Parathyroid adenoma (tissue), 2 donors: ENCODE data around the gene CHL1.

Source experiments
- H2AFZ ChIP-seq: fragments of 300-600 bp; sonication (generic); one replicate; pipeline ENCODE4 v1.7.0; 2017; ENCODE audit warnings: antibody characterized with exemption, mild to moderate bottlenecking
- H3K27ac ChIP-seq: fragments of 300-600 bp; sonication (generic); one replicate; pipeline ENCODE4 v1.7.0; 2017
- H3K27me3 ChIP-seq: fragments of 300-600 bp; sonication (generic); one replicate; pipeline ENCODE4 v1.7.0; 2017; ENCODE audit warnings: low read length; ENCODE audit not compliant: control insufficient read depth, insufficient read depth
- H3K36me3 ChIP-seq: fragments of 300-600 bp; sonication (generic); one replicate; pipeline ENCODE4 v1.7.0; 2017; ENCODE audit warnings: low read length; ENCODE audit not compliant: control insufficient read depth, insufficient read depth
- H3K4me1 ChIP-seq: fragments of 300-600 bp; sonication (generic); one replicate; pipeline ENCODE4 v1.7.0; 2017; ENCODE audit warnings: control low read depth
- H3K4me2 ChIP-seq: fragments of 300-600 bp; sonication (generic); one replicate; pipeline ENCODE4 v1.7.0; 2017; ENCODE audit warnings: low read length
- H3K4me3 ChIP-seq: fragments of 300-600 bp; sonication (generic); one replicate; pipeline ENCODE4 v1.7.0; 2017; ENCODE audit warnings: low read depth, low read length
- H3K79me2 ChIP-seq: fragments of 300-600 bp; sonication (generic); one replicate; pipeline ENCODE4 v1.7.0; 2017; ENCODE audit warnings: control low read depth
- H3K9ac ChIP-seq: fragments of 300-600 bp; sonication (generic); one replicate; pipeline ENCODE4 v1.7.0; 2017; ENCODE audit warnings: mild to moderate bottlenecking
- H3K9me3 ChIP-seq: fragments of 300-600 bp; sonication (generic); one replicate; pipeline ENCODE4 v1.7.0; 2017; ENCODE audit warnings: low read length; ENCODE audit not compliant: control insufficient read depth
- TF ChIP-seq, protein P1 (sequence below): fragments of 300-600 bp; sonication (generic); IDR thresholded peaks from one replicate; pipeline ENCODE4 v1.7.0; 2017; ENCODE audit warnings: antibody characterized with exemption, mild to moderate bottlenecking
- donor health status: primary hyperparathyroidism.

CHL1 gene

DNA sequence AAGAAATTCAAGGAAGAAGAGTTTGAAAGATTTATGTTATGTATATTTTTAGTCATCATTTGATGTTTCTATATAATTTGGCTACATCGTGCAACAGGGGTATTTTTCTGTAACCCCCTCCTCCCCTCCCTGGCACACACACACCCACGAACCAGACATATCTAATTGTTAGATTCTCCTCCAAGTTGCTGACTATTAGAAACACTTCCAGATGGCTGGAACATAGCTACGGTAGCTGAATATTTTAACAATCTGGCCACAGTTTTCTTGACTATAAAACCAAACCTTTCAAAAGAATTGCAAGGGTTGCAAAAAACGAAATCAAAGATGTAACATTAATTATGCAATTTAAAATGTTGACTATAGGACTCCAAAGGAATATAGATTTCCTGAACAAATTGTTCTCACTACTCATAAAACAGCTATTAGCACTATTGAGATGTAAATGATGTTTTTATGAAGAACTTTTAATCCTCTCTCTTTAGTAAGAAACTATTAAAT is 154.4 kb downstream of the CHL1 start:
- TF ChIP-seq, protein P1, sequence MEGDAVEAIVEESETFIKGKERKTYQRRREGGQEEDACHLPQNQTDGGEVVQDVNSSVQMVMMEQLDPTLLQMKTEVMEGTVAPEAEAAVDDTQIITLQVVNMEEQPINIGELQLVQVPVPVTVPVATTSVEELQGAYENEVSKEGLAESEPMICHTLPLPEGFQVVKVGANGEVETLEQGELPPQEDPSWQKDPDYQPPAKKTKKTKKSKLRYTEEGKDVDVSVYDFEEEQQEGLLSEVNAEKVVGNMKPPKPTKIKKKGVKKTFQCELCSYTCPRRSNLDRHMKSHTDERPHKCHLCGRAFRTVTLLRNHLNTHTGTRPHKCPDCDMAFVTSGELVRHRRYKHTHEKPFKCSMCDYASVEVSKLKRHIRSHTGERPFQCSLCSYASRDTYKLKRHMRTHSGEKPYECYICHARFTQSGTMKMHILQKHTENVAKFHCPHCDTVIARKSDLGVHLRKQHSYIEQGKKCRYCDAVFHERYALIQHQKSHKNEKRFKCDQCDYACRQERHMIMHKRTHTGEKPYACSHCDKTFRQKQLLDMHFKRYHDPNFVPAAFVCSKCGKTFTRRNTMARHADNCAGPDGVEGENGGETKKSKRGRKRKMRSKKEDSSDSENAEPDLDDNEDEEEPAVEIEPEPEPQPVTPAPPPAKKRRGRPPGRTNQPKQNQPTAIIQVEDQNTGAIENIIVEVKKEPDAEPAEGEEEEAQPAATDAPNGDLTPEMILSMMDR: no peak
- Histone ChIP-seq H2AFZ (no peak overlapping the region), H3K27me3 (peaks cover 2% of the 10 kb centered on the region), H3K4me1 (no peaks in the 10 kb centered on the region), H3K27ac (no peak overlapping the region), H3K4me2 (no peak overlapping the region), H3K36me3 (no peaks in the 10 kb centered on the region), H3K4me3 (no peak overlapping the region), H3K9me3 (no peaks in the 10 kb centered on the region), H3K9ac (no peak overlapping the region), H3K79me2 (no peaks in the 10 kb centered on the region)

DNA sequence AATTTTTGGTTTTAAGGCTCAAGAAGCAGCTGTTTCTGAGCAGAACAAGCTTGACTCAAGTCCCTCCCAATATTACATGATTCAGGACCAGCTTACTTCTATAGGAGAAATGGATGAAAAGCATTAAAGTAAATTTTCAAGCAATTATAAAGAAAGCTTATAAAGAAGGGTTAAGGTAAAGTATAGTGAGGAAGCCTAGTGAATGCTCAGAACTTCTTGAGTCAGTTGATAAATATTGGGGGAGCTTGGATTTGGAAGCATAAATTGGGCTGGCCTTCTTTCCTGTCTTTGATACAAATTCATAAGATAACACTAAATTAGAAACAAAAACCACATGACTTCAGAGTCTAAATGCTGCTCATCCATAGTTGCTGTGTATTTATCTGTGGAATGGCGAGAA is 156.0 kb downstream of the CHL1 start:
- TF ChIP-seq, protein P1: no peak
- H3K9ac ChIP-seq: no peak overlapping the region
- H3K27ac ChIP-seq: no peak overlapping the region
- peaks cover 2% of the 10 kb centered on the region for H3K27me3 ChIP-seq
- no peak overlapping the region for H3K4me2 ChIP-seq
- no peak overlapping the region for H3K4me3 ChIP-seq
- H2AFZ ChIP-seq: no peak overlapping the region
- no peaks in the 10 kb centered on the region for H3K9me3 ChIP-seq
- no peaks in the 10 kb centered on the region for H3K4me1 ChIP-seq
- no peaks in the 10 kb centered on the region for H3K79me2 ChIP-seq
- H3K36me3 ChIP-seq: no peaks in the 10 kb centered on the region

GRCh38 chr3:353191-353739 is 156.7 kb downstream of the CHL1 start:
- no peaks in the 10 kb centered on the region for H3K79me2 ChIP-seq
- no peak overlapping the region for H3K9ac ChIP-seq
- H3K4me3 ChIP-seq: no peak overlapping the region
- H3K4me1 ChIP-seq: no peaks in the 10 kb centered on the region
- no peaks in the 10 kb centered on the region for H3K9me3 ChIP-seq
- H3K27ac ChIP-seq: no peak overlapping the region
- H3K4me2 ChIP-seq: no peak overlapping the region
- no peaks in the 10 kb centered on the region for H3K36me3 ChIP-seq
- no peak overlapping the region for H2AFZ ChIP-seq
- peaks cover 2% of the 10 kb centered on the region for H3K27me3 ChIP-seq
- TF ChIP-seq, protein P1: no peak

DNA sequence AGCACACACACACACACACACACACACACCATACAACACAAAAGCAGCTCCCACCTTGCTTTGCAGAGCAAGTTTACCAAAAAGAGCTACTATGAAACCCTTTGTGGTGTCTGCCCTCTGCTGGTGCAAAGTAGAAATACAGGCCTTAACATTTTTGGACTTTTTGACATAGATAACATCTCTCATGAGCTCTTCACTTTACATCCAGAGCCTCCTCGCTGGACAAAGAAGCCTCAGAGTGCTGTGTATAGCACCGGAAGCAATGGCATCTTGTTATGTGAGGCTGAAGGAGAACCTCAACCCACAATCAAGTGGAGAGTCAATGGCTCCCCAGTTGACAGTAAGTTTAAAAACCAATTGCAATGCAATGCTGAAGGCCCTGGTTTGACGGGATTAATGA is 157.9 kb downstream of the CHL1 start:
- no peaks in the 10 kb centered on the region for H3K79me2 ChIP-seq
- no peak overlapping the region for H3K4me3 ChIP-seq
- H3K9ac ChIP-seq: no peak overlapping the region
- no peaks in the 10 kb centered on the region for H3K27me3 ChIP-seq
- TF ChIP-seq, protein P1: peak; percentile 56
- H3K4me1 ChIP-seq: no peaks in the 10 kb centered on the region
- no peak overlapping the region for H2AFZ ChIP-seq
- H3K9me3 ChIP-seq: no peaks in the 10 kb centered on the region
- no peaks in the 10 kb centered on the region for H3K36me3 ChIP-seq
- H3K27ac ChIP-seq: no peak overlapping the region
- no peak overlapping the region for H3K4me2 ChIP-seq

- H3K4me2 ChIP-seq: no peak overlapping the region
- no peaks in the 10 kb centered on the region for H3K9me3 ChIP-seq
- H3K27me3 ChIP-seq: no peaks in the 10 kb centered on the region
- H3K4me3 ChIP-seq: no peak overlapping the region
- no peaks in the 10 kb centered on the region for H3K36me3 ChIP-seq
- no peak overlapping the region for H2AFZ ChIP-seq
- no peaks in the 10 kb centered on the region for H3K4me1 ChIP-seq
- H3K9ac ChIP-seq: no peak overlapping the region
- no peaks in the 10 kb centered on the region for H3K79me2 ChIP-seq
- no peak overlapping the region for H3K27ac ChIP-seq
- TF ChIP-seq, protein P1: no peak
These were observed 159.1 kb downstream of the CHL1 start for GRCh38 chr3:355622-356021.
